MCF 10A (cell line): ENCODE data around the gene IFRD2. TPM values are rescaled to one million over a fixed set of nuclear protein-coding genes. Genes with fewer than 3 reads are reported as not detected.

ENCODE experiments used
- BruUV-seq: library from RNA; stranded (reverse); fragments of 400-500 nt; replicated peaks from 2 replicates; lab custom pipeline; 2021; lab: Mats Ljungman, UMichigan
- CTCF ChIA-PET: fragments of 300-600 bp; sonication (Branson Sonifier 250); formaldehyde crosslinking; extraction: SDS; loops from one replicate; lab custom pipeline; 2021; ENCODE audit warnings: antibody characterized with exemption, inconsistent platforms; lab: Yijun Ruan, JAX
- POLR2A ChIA-PET: fragments of 300-600, 350-650 bp; sonication (Branson Sonifier 250); formaldehyde crosslinking; extraction: SDS; loops from one replicate; lab custom pipeline; 2020; ENCODE audit warnings: antibody characterized with exemption, inconsistent platforms; lab: Yijun Ruan, JAX
- DNase-seq: peaks from one replicate; pipeline ENCODE4 v3.0.0-alpha.2; 2018; ENCODE audit not compliant: unreplicated experiment
- H3K27ac Mint-ChIP-seq: one replicate; pipeline ENCODE4 v1.8.0; 2022; ENCODE audit warnings: mild to moderate bottlenecking, low read depth, mixed read lengths; ENCODE audit not compliant: unreplicated experiment
- H3K27me3 Mint-ChIP-seq: one replicate; pipeline ENCODE4 v1.8.0; 2022; ENCODE audit warnings: mixed read lengths; ENCODE audit not compliant: insufficient read depth, unreplicated experiment
- H3K36me3 Mint-ChIP-seq: one replicate; pipeline ENCODE4 v1.8.0; 2022; ENCODE audit warnings: mild to moderate bottlenecking, moderate library complexity, mixed read lengths; ENCODE audit not compliant: insufficient read depth, unreplicated experiment
- H3K4me1 Mint-ChIP-seq: one replicate; pipeline ENCODE4 v1.8.0; 2022; ENCODE audit warnings: mixed read lengths; ENCODE audit not compliant: insufficient read depth, unreplicated experiment
- H3K4me3 Mint-ChIP-seq: one replicate; pipeline ENCODE4 v1.8.0; 2022; ENCODE audit warnings: mild to moderate bottlenecking, moderate library complexity, mixed read lengths; ENCODE audit not compliant: unreplicated experiment
- H3K9me3 Mint-ChIP-seq: one replicate; pipeline ENCODE4 v1.8.0; 2022; ENCODE audit warnings: mixed read lengths; ENCODE audit not compliant: unreplicated experiment
- intact Hi-C: fragments of 100-400 bp; cut with micrococcal nuclease; formaldehyde crosslinking; loops from 2 replicates; pipeline ENCODE4 v1.14.1; 2022
- total RNA-seq: library from RNA; stranded (reverse); gene quantifications from 2 replicates; pipeline ENCODE4 v1.2.3, GENCODE V29; 2022
- TF ChIP-seq, protein P1 (sequence below): fragments of 200-600 bp; IDR thresholded peaks from one replicate; pipeline ENCODE4 v1.8.0; 2022; ENCODE audit warnings: antibody characterized with exemption, mild to moderate bottlenecking; ENCODE audit not compliant: unreplicated experiment

The IFRD2 gene
- total RNA-seq, 1 experiment from 2014 or later, result 182 TPM

DNA sequence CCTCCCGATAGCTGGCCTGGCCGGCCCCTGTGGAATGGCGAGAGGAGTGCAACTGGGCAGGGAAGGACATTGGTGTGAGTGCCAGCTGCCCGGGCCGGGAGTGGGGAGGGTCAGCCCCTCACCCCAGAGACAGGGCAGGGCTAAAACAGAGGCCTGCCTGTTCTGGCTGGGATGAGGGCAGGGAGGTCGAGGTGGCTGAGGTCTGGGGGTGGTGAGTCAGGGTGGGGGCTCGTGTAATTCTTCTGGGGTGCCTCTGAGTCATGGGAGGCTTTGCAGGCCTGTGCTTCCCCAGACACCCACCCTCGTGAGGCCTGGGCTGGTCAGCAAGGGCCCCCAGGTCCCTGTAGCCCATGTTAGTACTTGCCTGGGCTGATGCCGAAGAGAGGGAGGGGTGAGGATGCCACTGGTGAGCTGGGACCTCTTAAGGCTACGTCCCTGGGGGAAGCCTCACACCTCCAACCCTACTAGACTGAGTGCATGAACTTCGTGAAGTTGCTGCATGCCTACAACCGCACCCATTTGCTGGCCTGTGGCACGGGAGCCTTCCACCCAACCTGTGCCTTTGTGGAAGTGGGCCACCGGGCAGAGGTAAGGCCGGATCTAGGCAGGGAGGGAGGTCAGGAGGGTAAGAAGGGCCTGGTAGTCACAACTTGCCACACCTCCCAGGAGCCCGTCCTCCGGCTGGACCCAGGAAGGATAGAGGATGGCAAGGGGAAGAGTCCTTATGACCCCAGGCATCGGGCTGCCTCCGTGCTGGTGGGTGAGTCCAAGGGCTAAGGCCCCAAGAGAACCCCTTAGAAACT is 21.6 kb downstream of the IFRD2 start:
- DNase-seq, result no peak
- POLR2A ChIA-PET, result interaction anchor here (0.5 to 3.9 kb wide), 10 partner anchors 11 to 346 kb away, joined by 3 to 16 read pairs (median 3); partner anchors contain the start of gene GNAI2
- CTCF ChIA-PET, result interaction anchor here (0.6 to 5.0 kb wide), 12 partner anchors 10 to 148 kb away, joined by 3 to 50 read pairs (median 6); no protein-coding TSS in a partner anchor
- peaks cover 48% of the 10 kb centered on the region for H3K4me1 Mint-ChIP-seq
- BruUV-seq, result no TSS peak
- no peaks in the 10 kb centered on the region for H3K27me3 Mint-ChIP-seq
- TF ChIP-seq, protein P1, sequence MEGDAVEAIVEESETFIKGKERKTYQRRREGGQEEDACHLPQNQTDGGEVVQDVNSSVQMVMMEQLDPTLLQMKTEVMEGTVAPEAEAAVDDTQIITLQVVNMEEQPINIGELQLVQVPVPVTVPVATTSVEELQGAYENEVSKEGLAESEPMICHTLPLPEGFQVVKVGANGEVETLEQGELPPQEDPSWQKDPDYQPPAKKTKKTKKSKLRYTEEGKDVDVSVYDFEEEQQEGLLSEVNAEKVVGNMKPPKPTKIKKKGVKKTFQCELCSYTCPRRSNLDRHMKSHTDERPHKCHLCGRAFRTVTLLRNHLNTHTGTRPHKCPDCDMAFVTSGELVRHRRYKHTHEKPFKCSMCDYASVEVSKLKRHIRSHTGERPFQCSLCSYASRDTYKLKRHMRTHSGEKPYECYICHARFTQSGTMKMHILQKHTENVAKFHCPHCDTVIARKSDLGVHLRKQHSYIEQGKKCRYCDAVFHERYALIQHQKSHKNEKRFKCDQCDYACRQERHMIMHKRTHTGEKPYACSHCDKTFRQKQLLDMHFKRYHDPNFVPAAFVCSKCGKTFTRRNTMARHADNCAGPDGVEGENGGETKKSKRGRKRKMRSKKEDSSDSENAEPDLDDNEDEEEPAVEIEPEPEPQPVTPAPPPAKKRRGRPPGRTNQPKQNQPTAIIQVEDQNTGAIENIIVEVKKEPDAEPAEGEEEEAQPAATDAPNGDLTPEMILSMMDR, result no peak
- H3K27ac Mint-ChIP-seq, result peak overlapping the region; percentile 35
- H3K4me3 Mint-ChIP-seq, result peak overlapping the region; percentile 25
- intact Hi-C loops, result loop anchor here (5.0 kb wide), 1 partner anchor 148 kb away; no protein-coding TSS in a partner anchor
- peaks cover 6% of the 10 kb centered on the region for H3K36me3 Mint-ChIP-seq
- no peaks in the 10 kb centered on the region for H3K9me3 Mint-ChIP-seq

DNA sequence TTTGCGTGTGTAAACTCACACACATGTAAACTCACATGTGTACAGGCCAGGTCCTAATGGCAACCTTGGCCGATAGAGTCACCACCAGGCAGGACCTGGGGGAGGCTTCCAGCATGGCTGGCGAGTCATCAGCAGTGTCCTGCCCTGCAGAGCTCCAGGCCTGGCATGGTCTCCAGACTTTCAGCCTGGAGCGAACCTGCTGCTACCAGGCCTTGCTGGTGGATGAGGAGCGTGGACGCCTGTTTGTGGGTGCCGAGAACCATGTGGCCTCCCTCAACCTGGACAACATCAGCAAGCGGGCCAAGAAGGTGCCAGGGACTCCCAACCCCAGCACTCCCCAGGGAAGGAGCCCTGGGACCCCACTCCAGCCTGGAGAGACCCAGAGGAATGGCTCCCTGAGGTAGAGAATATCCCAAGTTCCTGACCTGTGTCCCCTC is 22.2 kb downstream of the IFRD2 start:
- peak overlapping the region; percentile 25 for H3K4me3 Mint-ChIP-seq
- peaks cover 48% of the 10 kb centered on the region for H3K4me1 Mint-ChIP-seq
- CTCF ChIA-PET, result interaction anchor here (0.6 to 5.0 kb wide), 12 partner anchors 10 to 149 kb away, joined by 3 to 50 read pairs (median 6); no protein-coding TSS in a partner anchor
- TF ChIP-seq, protein P1, result no peak
- BruUV-seq, result no TSS peak
- POLR2A ChIA-PET, result interaction anchor here (0.5 to 3.9 kb wide), 10 partner anchors 10 to 1697 kb away, joined by 3 to 16 read pairs (median 4); partner anchors contain the start of gene TUSC2
- no peaks in the 10 kb centered on the region for H3K9me3 Mint-ChIP-seq
- DNase-seq, result peak; percentile 62
- peaks cover 5% of the 10 kb centered on the region for H3K36me3 Mint-ChIP-seq
- H3K27me3 Mint-ChIP-seq, result no peaks in the 10 kb centered on the region
- intact Hi-C loops, result loop anchor here (5.0 kb wide), 1 partner anchor 148 kb away; no protein-coding TSS in a partner anchor
- H3K27ac Mint-ChIP-seq, result peak overlapping the region; percentile 35

DNA sequence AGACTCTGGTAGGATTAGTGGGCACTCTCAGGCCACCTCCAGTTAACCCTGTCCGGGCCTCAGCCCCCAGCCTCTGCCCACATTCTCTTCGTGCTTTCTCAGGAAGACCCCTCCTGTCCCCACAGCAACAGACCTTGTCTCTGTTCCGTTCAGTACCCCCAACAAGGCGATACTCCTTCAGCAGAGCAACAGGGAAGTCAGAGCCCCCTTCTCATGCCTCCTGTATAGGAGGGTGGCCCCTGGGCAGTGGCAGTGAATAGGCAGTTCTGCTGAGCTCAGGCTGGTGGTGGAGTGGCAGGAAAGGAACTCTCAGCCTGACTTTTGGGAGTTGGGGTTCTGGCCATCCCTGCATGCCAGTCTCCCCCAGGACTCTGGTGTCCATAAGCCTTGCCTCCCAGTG is 22.8 kb downstream of the IFRD2 start:
- no peak overlapping the region for H3K27ac Mint-ChIP-seq
- ChIA-PET CTCF (interaction anchor here (0.6 to 5.0 kb wide), 12 partner anchors 9 to 157 kb away, joined by 3 to 50 read pairs (median 5); no protein-coding TSS in a partner anchor), POLR2A (interaction anchor here (0.6 to 3.9 kb wide), 9 partner anchors 9 to 1697 kb away, joined by 3 to 16 read pairs (median 4); partner anchors contain the start of gene TUSC2)
- TF ChIP-seq, protein P1, result no peak
- DNase-seq, result no peak
- peak overlapping the region; percentile 34 for H3K4me3 Mint-ChIP-seq
- peaks cover 5% of the 10 kb centered on the region for H3K36me3 Mint-ChIP-seq
- H3K9me3 Mint-ChIP-seq, result no peaks in the 10 kb centered on the region
- intact Hi-C loops, result no loop called here
- H3K27me3 Mint-ChIP-seq, result no peaks in the 10 kb centered on the region
- peaks cover 44% of the 10 kb centered on the region for H3K4me1 Mint-ChIP-seq
- no TSS peak for BruUV-seq
